IMR-90 (cell line): ENCODE data around the gene GALNT14.

ENCODE experiments used
- BHLHE40 ChIP-seq: fragments of 150-350 bp; IDR thresholded peaks from 2 replicates; pipeline ENCODE4 v1.6.1; 2016; ENCODE audit warnings: mild to moderate bottlenecking, low read depth, low read length
- CEBPB ChIP-seq: IDR thresholded peaks from 2 replicates; pipeline ENCODE4 v1.6.1; 2012; ENCODE audit warnings: low read depth, low read length, improper control_type of control experiment
- CTCF ChIP-seq: conservative IDR thresholded peaks from 2 replicates; pipeline ENCODE4 v1.5.1; 2012; ENCODE audit warnings: mild to moderate bottlenecking, low read depth, low read length, improper control_type of control experiment
- FOS ChIP-seq: fragments of 150-350 bp; IDR thresholded peaks from 2 replicates; pipeline ENCODE4 v1.6.1; 2016; ENCODE audit warnings: low read depth, low read length
- POLR2A ChIP-seq: IDR thresholded peaks from 2 replicates; pipeline ENCODE4 v1.6.1; 2012; ENCODE audit warnings: mild to moderate bottlenecking, low read depth, low read length
- RCOR1 ChIP-seq: IDR thresholded peaks from 2 replicates; pipeline ENCODE4 v1.6.1; 2012; ENCODE audit warnings: mild to moderate bottlenecking, low read length, improper control_type of control experiment; ENCODE audit not compliant: insufficient replicate concordance
- RFX5 ChIP-seq: IDR thresholded peaks from 2 replicates; pipeline ENCODE4 v1.8.0; 2012; ENCODE audit warnings: low read depth, mild to moderate bottlenecking, low read length, moderate library complexity
- SMC3 ChIP-seq: fragments of 150-350 bp; IDR thresholded peaks from 2 replicates; pipeline ENCODE4 v1.6.1; 2016; ENCODE audit warnings: low read depth, mild to moderate bottlenecking, antibody characterized with exemption, low read length, moderate library complexity

DNA sequence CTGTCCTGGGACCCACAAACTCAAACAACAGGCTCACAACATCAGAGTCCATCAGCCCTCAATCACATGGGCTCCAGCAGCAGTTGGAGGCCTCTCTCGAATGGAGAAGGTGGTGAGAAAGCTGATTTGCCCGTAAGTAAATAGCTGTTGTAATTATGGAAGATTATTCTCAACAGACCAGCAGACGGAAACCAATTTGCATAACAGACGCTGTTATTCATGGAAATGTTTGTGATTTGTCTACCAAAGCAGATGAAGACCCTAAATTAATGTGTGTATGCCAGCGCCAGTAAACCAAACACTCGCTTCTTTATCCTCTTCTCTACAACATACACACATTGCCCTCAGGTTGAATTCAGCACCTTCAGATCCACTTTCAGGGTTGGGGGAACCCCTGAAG, 23.4 kb upstream of the GALNT14 start:
- TF ChIP-seq CTCF = no peak
- TF ChIP-seq POLR2A = no peak
- TF ChIP-seq FOS = no peak
- TF ChIP-seq RFX5 = no peak
- no peak for TF ChIP-seq BHLHE40
- TF ChIP-seq RCOR1 = no peak
- no peak for TF ChIP-seq CEBPB
- TF ChIP-seq SMC3 = no peak
